Smooth muscle cell (in vitro differentiated cells): ENCODE measurements around the gene MREG. TPM values are rescaled to one million over a fixed set of nuclear protein-coding genes. Genes with fewer than 3 reads are reported as not detected.

Experiments used
- DNase-seq: peaks from one replicate; lab custom pipeline; 2025; ENCODE audit not compliant: unreplicated experiment; lab: John Stamatoyannopoulos, UW
- H2AFZ ChIP-seq: fragments of 200-600 bp; sonication (generic); 2 replicates; pipeline ENCODE4 v1.6.0; 2016; ENCODE audit warnings: antibody characterized with exemption, low read depth, mild to moderate bottlenecking
- H3F3A ChIP-seq: fragments of 200-600 bp; sonication (generic); 2 replicates; pipeline ENCODE4 v1.6.0; 2017; ENCODE audit warnings: antibody characterized with exemption, low read depth
- H3K27ac ChIP-seq: fragments of 200-600 bp; sonication (generic); 2 replicates; pipeline ENCODE4 v1.5.1; 2016; ENCODE audit warnings: low read depth, mild to moderate bottlenecking
- H3K27me3 ChIP-seq: fragments of 200-600 bp; sonication (generic); 2 replicates; pipeline ENCODE4 v1.6.1; 2016; ENCODE audit warnings: low read depth, mild to moderate bottlenecking
- H3K36me3 ChIP-seq: fragments of 200-600 bp; sonication (generic); 2 replicates; pipeline ENCODE4 v1.5.1; 2016; ENCODE audit warnings: low read depth
- H3K4me1 ChIP-seq: fragments of 200-600 bp; sonication (generic); 2 replicates; pipeline ENCODE4 v1.5.1; 2016; ENCODE audit warnings: low read depth
- H3K4me2 ChIP-seq: fragments of 200-600 bp; sonication (generic); 2 replicates; pipeline ENCODE4 v1.6.0; 2016; ENCODE audit warnings: mild to moderate bottlenecking
- H3K4me3 ChIP-seq: fragments of 200-600 bp; sonication (generic); 2 replicates; pipeline ENCODE4 v1.5.1; 2016; ENCODE audit warnings: mild to moderate bottlenecking
- H3K79me2 ChIP-seq: fragments of 200-600 bp; sonication (generic); 2 replicates; pipeline ENCODE4 v1.6.0; 2016; ENCODE audit warnings: low read depth, mild to moderate bottlenecking
- H3K9ac ChIP-seq: fragments of 200-600 bp; sonication (generic); 2 replicates; pipeline ENCODE4 v1.6.0; 2016; ENCODE audit warnings: low read depth
- H3K9me3 ChIP-seq: fragments of 200-600 bp; sonication (generic); replicated peaks from 2 replicates; pipeline ENCODE4 v1.5.1; 2016; ENCODE audit warnings: low read depth
- H4K20me1 ChIP-seq: fragments of 200-600 bp; sonication (generic); 2 replicates; pipeline ENCODE4 v1.6.0; 2016; ENCODE audit warnings: low read depth
- WGBS: methylation state at CpG from one replicate; pipeline ENCODE4 v1.1.7; 2016; ENCODE audit warnings: low lambda C conversion rate; 5-methylcytosine and 5-hydroxymethylcytosine counted together
- polyA plus RNA-seq: library from polyadenylated mRNA; unstranded; fragments of >200 nt; fragmentation: Nextera tagmentation; extraction: Ambion mirVana; gene quantifications from 2 replicates; pipeline ENCODE4 v1.2.1, GENCODE V29; 2016
- total RNA-seq: library from RNA; depleted of rRNA; stranded (reverse); fragments of >200 nt; gene quantifications from 2 replicates; pipeline ENCODE4 v1.2.3, GENCODE V29; 2014
- TF ChIP-seq, protein P1 (sequence below): fragments of 200-600 bp; sonication (generic); IDR thresholded peaks from 2 replicates; pipeline ENCODE4 v1.5.1; 2017; ENCODE audit warnings: borderline replicate concordance, mild to moderate bottlenecking, antibody characterized with exemption; ENCODE audit not compliant: insufficient read depth, poor library complexity, severe bottlenecking

Gene MREG
- total and polyA plus RNA-seq, 2 experiments from 2014 or later = 2.3 to 5.5 TPM

- H3K4me1 ChIP-seq = no peaks in the 10 kb centered on the region
- no peak overlapping the region for H3K4me3 ChIP-seq
- H3K4me2 ChIP-seq = peak overlapping the region; percentile 55
- TF ChIP-seq, protein P1, sequence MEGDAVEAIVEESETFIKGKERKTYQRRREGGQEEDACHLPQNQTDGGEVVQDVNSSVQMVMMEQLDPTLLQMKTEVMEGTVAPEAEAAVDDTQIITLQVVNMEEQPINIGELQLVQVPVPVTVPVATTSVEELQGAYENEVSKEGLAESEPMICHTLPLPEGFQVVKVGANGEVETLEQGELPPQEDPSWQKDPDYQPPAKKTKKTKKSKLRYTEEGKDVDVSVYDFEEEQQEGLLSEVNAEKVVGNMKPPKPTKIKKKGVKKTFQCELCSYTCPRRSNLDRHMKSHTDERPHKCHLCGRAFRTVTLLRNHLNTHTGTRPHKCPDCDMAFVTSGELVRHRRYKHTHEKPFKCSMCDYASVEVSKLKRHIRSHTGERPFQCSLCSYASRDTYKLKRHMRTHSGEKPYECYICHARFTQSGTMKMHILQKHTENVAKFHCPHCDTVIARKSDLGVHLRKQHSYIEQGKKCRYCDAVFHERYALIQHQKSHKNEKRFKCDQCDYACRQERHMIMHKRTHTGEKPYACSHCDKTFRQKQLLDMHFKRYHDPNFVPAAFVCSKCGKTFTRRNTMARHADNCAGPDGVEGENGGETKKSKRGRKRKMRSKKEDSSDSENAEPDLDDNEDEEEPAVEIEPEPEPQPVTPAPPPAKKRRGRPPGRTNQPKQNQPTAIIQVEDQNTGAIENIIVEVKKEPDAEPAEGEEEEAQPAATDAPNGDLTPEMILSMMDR = no peak
- 100% methylated on average over 1 of the region's 1 CpG for WGBS
- no peaks in the 10 kb centered on the region for H3K9me3 ChIP-seq
- no peak overlapping the region for H2AFZ ChIP-seq
- no peaks in the 10 kb centered on the region for H3K79me2 ChIP-seq
- DNase-seq = no peak
- H3K27ac ChIP-seq = peak overlapping the region; percentile 45
- no peak overlapping the region for H3K9ac ChIP-seq
- no peaks in the 10 kb centered on the region for H3K36me3 ChIP-seq
- H3F3A ChIP-seq = no peaks in the 10 kb centered on the region
- H4K20me1 ChIP-seq = no peaks in the 10 kb centered on the region
- no peaks in the 10 kb centered on the region for H3K27me3 ChIP-seq
These were observed 18.8 kb upstream of the MREG start for GRCh38 chr2:216031960-216032689.

DNA sequence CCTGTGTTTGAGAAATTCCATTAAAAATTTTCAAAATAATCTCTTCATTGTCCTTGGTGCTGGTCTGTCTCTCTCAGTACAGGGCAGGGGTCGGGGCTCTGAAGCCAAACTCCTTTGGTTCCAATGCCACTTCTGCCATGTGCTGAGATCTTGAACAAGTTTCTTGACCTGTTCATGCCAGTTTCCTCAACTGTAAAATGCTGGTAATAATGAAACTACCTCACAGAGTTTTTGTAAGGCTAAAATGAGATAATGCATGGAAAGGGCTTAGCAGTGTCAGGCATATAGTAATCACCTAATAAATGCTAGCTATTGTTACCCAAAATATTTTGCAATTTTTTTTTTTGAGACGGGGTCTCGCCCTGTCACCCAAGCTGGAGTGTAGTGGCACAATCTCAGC, 16.9 kb upstream of the MREG start:
- H4K20me1 ChIP-seq = no peaks in the 10 kb centered on the region
- 100% methylated on average over 3 of the region's 3 CpGs for WGBS
- no peak for DNase-seq

GRCh38 chr2:216029416-216030129, 16.2 kb upstream of the MREG start:
- WGBS = 80% methylated on average over 7 of the region's 7 CpGs
- no peak overlapping the region for H3K4me3 ChIP-seq

More for the DNA sequence above, 16.9 kb upstream of the MREG start:
- Histone ChIP-seq H3K9me3 (no peaks in the 10 kb centered on the region), H3K4me2 (no peak overlapping the region), H2AFZ (no peak overlapping the region), H3K27ac (no peak overlapping the region), H3F3A (no peaks in the 10 kb centered on the region), H3K36me3 (no peaks in the 10 kb centered on the region), H3K27me3 (no peaks in the 10 kb centered on the region), H3K9ac (no peak overlapping the region), H3K4me3 (no peak overlapping the region), H3K79me2 (no peaks in the 10 kb centered on the region), H3K4me1 (no peaks in the 10 kb centered on the region)
- TF ChIP-seq, protein P1 = no peak

More at GRCh38 chr2:216029416-216030129, 16.2 kb upstream of the MREG start:
- Histone ChIP-seq H3K36me3 (no peaks in the 10 kb centered on the region), H3K27me3 (no peaks in the 10 kb centered on the region), H3K9me3 (no peaks in the 10 kb centered on the region), H4K20me1 (no peaks in the 10 kb centered on the region), H3K4me1 (no peaks in the 10 kb centered on the region), H3K9ac (no peak overlapping the region), H3F3A (no peaks in the 10 kb centered on the region), H3K4me2 (no peak overlapping the region), H3K27ac (no peak overlapping the region), H2AFZ (no peak overlapping the region), H3K79me2 (no peaks in the 10 kb centered on the region)
- TF ChIP-seq, protein P1 = no peak
- no peak for DNase-seq
